Neural crest cell (in vitro differentiated cells): Measurements from ENCODE around the gene SLC12A7. TPM values are rescaled to one million over a fixed set of nuclear protein-coding genes. Genes with fewer than 3 reads are reported as not detected.

Experiments used
- DNase-seq: peaks from one replicate; pipeline ENCODE4 v3.0.0; 2021; ENCODE audit warnings: low read depth, mixed read lengths, low spot score
- H3K27ac Mint-ChIP-seq: one replicate; pipeline ENCODE4 v1.8.0; 2021; ENCODE audit warnings: mild to moderate bottlenecking, mixed read lengths; ENCODE audit not compliant: unreplicated experiment
- H3K27me3 Mint-ChIP-seq: 2 replicates; pipeline ENCODE4 v1.8.0; 2021; ENCODE audit warnings: low read depth, mild to moderate bottlenecking, mixed read lengths
- H3K36me3 Mint-ChIP-seq: 2 replicates; pipeline ENCODE4 v1.8.0; 2021; ENCODE audit warnings: low read depth, mild to moderate bottlenecking, mixed read lengths
- H3K4me1 Mint-ChIP-seq: 2 replicates; pipeline ENCODE4 v1.8.0; 2021; ENCODE audit warnings: mixed read lengths
- H3K4me3 Mint-ChIP-seq: one replicate; pipeline ENCODE4 v1.8.0; 2021; ENCODE audit warnings: mild to moderate bottlenecking, mixed read lengths
- H3K9me3 Mint-ChIP-seq: 2 replicates; pipeline ENCODE4 v1.8.0; 2021; ENCODE audit warnings: mixed read lengths
- total RNA-seq: library from RNA; stranded (reverse); gene quantifications from 2 replicates; pipeline ENCODE4 v1.2.1, GENCODE V29; 2021
- TF ChIP-seq, protein P1 (sequence below): fragments of 200-600 bp; sonication (generic); conservative IDR thresholded peaks from 2 replicates; pipeline ENCODE4 v1.5.0; 2021; ENCODE audit warnings: antibody characterized with exemption, mild to moderate bottlenecking

Gene SLC12A7
- total RNA-seq, 1 donor from 2014 or later, result 40.7 TPM

DNA sequence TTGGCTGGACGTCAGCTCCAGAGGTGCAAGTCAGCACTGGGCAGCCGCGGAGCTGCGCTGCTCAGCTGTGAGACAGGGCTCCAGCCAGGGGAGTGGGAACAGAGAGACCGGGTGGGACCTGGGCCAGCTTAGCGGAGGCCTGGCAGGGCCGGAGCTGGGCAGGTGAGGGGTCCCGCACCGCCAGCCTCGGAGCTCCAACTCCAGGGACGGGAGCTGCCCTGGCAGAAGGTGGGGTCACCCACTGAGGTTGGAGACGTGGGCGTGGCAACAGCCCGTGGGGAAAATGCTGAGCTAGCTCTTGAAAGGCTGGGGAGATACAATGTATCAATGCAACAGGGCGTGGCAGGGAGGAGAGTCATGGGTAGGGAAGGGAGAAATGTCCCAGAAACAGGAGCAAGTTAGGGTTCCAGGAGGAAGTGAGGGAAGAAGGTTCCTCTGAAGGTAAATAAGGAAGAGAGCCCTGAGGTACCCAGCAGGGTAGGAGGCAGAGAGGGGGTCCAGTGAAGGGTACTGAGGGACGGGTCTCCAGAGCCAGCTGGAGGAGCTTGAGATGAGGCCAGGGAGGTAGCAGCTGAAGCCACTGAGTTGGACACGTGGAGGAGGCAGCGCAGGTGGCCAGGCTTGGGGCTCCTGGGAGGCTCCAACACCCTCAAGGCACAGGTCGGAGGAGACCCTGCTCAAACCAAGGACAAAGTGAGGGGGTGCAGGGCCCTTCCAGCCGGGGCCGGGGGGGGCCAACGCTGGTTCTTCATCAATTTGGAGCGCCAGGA, 104.0 kb downstream of the SLC12A7 start:
- H3K27me3 Mint-ChIP-seq, result peaks cover 45% of the 10 kb centered on the region
- H3K4me3 Mint-ChIP-seq, result peak overlapping the region; percentile 85
- peaks cover 34% of the 10 kb centered on the region for H3K4me1 Mint-ChIP-seq
- H3K36me3 Mint-ChIP-seq, result no peaks in the 10 kb centered on the region
- H3K9me3 Mint-ChIP-seq, result no peaks in the 10 kb centered on the region
- no peak for DNase-seq
- H3K27ac Mint-ChIP-seq, result no peak overlapping the region
- TF ChIP-seq, protein P1, sequence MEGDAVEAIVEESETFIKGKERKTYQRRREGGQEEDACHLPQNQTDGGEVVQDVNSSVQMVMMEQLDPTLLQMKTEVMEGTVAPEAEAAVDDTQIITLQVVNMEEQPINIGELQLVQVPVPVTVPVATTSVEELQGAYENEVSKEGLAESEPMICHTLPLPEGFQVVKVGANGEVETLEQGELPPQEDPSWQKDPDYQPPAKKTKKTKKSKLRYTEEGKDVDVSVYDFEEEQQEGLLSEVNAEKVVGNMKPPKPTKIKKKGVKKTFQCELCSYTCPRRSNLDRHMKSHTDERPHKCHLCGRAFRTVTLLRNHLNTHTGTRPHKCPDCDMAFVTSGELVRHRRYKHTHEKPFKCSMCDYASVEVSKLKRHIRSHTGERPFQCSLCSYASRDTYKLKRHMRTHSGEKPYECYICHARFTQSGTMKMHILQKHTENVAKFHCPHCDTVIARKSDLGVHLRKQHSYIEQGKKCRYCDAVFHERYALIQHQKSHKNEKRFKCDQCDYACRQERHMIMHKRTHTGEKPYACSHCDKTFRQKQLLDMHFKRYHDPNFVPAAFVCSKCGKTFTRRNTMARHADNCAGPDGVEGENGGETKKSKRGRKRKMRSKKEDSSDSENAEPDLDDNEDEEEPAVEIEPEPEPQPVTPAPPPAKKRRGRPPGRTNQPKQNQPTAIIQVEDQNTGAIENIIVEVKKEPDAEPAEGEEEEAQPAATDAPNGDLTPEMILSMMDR, result no peak

DNA sequence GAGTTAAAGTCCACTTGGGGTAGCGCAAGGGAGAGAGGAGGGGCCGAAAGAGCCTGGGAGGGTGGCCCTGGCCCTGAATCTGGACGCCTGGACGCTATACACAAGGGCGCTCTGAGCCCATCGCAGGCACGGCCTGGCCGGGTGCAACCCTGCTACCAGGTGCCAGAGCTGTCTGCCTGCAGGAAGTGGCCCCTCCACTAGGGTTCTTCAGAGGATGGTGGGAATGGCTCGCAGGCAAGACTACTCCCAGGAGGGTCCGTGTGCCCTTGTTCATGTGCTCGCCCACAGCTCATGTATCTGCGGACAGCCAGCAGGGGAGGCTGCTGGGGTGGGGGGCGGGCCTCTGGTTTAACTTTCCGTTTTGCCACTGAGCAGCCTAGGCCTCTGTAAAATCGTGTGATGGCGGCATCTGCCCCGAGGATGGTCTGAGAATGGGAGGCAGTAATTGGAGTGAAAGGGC, 104.6 kb downstream of the SLC12A7 start:
- Mint-ChIP-seq H3K9me3 (no peaks in the 10 kb centered on the region), H3K4me1 (peaks cover 34% of the 10 kb centered on the region), H3K4me3 (peak overlapping the region; percentile 85), H3K27me3 (peaks cover 45% of the 10 kb centered on the region), H3K36me3 (no peaks in the 10 kb centered on the region), H3K27ac (no peak overlapping the region)
- TF ChIP-seq, protein P1, result no peak
- no peak for DNase-seq

DNA sequence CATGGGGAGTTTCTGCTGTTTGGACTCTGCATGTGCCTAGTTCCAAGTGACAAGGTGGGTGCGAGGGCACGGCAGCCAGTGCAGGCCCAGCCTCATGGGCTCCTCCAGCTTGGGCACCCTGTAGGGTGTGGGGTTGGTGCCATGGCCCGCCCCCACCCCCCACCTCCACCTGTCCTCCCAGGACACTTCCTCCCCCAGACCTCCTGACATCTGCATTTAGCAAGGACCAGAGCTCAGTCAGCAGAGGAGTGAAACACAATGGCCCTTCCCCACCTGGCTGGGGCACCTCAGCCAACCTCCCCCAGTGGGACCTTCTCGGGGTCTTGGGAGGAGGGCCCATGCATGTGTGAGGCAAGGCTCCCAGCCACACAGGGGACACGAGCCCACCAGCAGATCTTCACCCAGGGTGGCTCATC, 105.2 kb downstream of the SLC12A7 start:
- Mint-ChIP-seq H3K4me3 (peak overlapping the region; percentile 85), H3K9me3 (no peaks in the 10 kb centered on the region)
- no peak for DNase-seq

DNA sequence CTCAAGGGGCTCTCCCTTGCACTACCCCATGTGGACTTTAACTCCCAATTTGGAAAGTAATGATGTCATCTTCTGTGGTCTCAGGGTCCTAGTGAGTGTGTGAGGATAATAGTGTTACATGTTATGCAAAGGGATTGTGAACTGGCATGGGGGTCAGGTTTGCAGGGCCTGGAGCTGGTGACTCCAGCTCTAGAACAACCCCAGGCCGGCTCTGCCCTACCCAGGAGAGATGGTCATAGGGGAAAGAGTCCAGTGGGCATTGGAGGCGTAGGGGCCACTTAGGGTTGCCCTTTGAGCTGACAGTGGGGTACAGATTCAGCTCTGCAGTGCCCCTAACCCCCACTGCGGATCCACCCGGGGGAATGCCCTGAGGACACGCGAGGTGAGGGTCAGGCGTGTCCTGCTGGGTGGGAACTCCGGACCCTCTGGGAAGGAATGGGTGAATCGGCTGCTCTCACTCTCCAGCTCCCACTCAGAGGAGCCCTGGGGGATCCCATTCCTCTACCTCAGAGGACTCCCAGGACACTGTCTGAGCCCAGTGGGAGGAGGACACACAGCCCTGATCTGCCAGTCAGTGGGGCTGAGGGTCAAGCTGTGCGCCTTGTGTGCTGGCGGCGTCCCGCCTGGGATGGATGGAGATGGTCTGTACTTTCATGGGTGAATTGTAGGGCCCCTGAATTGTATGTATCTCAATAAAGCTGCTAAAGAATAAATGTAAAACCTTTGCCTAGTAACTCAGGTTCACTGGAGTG, 105.8 kb downstream of the SLC12A7 start:
- no peak overlapping the region for H3K27ac Mint-ChIP-seq
- H3K36me3 Mint-ChIP-seq, result no peaks in the 10 kb centered on the region
- H3K4me3 Mint-ChIP-seq, result peak overlapping the region; percentile 85
- peaks cover 39% of the 10 kb centered on the region for H3K27me3 Mint-ChIP-seq
- H3K4me1 Mint-ChIP-seq, result peaks cover 34% of the 10 kb centered on the region
- TF ChIP-seq, protein P1, result no peak
- DNase-seq, result no peak
- no peaks in the 10 kb centered on the region for H3K9me3 Mint-ChIP-seq

More for the DNA sequence above, 105.2 kb downstream of the SLC12A7 start:
- TF ChIP-seq, protein P1, result no peak
- Mint-ChIP-seq H3K27me3 (peaks cover 44% of the 10 kb centered on the region), H3K36me3 (no peaks in the 10 kb centered on the region), H3K27ac (no peak overlapping the region), H3K4me1 (peaks cover 37% of the 10 kb centered on the region)

DNA sequence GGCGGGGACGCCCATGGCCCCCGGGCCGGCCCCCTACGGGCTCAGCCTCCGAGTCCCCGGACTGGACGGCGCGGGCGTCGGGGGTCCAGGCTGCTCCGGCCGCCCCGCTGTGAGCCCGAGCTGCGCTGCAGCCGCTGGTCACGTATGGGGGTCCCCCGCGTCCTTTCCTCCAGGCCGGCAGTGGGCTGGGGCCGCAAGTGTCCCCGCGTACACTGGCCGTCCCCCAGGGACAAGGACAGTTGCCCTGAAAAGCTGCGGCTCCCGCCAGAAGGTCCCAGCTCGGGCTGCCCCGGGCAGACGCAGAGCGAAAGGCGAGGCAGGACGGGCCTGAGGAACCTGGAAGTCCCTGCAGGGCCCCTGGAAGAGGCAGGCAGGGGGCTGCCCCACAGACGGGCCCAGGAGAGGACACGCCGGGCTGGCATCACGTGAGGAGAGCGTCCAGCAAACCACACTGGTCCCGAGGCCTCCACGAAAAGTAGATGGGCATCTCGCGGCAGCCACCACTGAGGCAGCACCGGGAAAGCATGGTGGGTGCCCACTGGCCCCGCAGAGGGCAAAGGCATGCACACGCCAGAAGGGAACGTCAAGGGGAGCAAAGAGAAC, 106.5 kb downstream of the SLC12A7 start:
- Mint-ChIP-seq H3K27me3 (peaks cover 31% of the 10 kb centered on the region), H3K4me3 (peak overlapping the region; percentile 85), H3K27ac (no peak overlapping the region), H3K36me3 (no peaks in the 10 kb centered on the region), H3K4me1 (peaks cover 30% of the 10 kb centered on the region), H3K9me3 (no peaks in the 10 kb centered on the region)
- TF ChIP-seq, protein P1, result no peak
- DNase-seq, result no peak
